ES-I3 (cell line): Measurements from ENCODE around the gene HK1.
"Not testable (repeated sequence)": the region's sequence is repeated elsewhere in the genome, so short reads cannot be mapped to it uniquely, and the experiment has no call there.

Source experiments
- H3K36me3 ChIP-seq: 2 replicates; pipeline ENCODE4 v1.6.1; 2013; ENCODE audit warnings: mild to moderate bottlenecking, low read length, control low read depth, moderate library complexity; ENCODE audit not compliant: insufficient read depth
- H3K4me1 ChIP-seq: 2 replicates; pipeline ENCODE4 v1.6.1; 2013; ENCODE audit warnings: mild to moderate bottlenecking, control low read depth, low read length; ENCODE audit not compliant: insufficient read depth
- H3K9ac ChIP-seq: 2 replicates; pipeline ENCODE4 v1.6.1; 2013; ENCODE audit warnings: low read depth, mild to moderate bottlenecking, low read length, moderate library complexity
- H3K9me3 ChIP-seq: 2 replicates; pipeline ENCODE4 v1.6.1; 2013; ENCODE audit warnings: mild to moderate bottlenecking, low read length, moderate library complexity; ENCODE audit not compliant: control insufficient read depth, insufficient read depth

The HK1 gene

GRCh38 chr10:69246036-69246435 lies 32.3 kb upstream of the HK1 start:
- Histone ChIP-seq H3K9ac (no peak overlapping the region), H3K36me3 (no peaks in the 10 kb centered on the region), H3K4me1 (no peaks in the 10 kb centered on the region), H3K9me3 (no peaks in the 10 kb centered on the region)

DNA sequence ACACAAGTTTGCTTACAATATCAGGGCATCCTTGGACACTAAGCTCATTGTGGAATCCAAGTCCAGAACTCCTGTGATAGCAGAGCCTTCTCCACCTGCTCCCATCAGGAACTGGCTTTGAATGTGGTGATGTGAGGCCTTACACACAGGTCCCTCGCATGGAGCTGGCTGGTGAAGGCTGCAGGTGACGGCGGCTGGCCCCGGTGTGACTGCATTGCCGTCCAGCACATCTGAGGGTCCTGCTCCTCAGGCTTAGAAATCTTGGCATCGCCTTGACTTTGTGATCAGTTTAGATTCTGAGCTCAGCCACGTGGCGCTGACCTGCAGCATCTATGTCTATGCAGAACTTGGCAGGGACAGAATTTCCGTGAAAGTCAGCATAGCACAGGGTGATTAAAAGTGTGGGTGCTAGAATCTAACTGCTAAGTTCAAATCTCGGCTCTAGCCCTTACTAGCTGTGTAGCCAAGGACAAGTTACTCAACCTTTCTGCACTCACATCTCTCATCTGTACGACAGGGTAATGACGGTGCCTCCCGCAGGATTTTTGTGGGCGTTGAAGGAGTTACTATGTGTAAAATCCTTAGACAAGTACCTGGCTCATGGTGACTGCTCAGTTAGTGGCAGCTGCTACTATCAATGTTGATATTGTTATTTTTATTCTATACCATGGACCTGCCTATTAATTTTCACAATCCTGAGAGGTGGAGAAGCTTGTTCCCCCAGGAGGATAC lies 31.5 kb upstream of the HK1 start:
- no peak overlapping the region for H3K9ac ChIP-seq
- H3K4me1 ChIP-seq = no peaks in the 10 kb centered on the region
- H3K36me3 ChIP-seq = no peaks in the 10 kb centered on the region
- H3K9me3 ChIP-seq = no peaks in the 10 kb centered on the region

DNA sequence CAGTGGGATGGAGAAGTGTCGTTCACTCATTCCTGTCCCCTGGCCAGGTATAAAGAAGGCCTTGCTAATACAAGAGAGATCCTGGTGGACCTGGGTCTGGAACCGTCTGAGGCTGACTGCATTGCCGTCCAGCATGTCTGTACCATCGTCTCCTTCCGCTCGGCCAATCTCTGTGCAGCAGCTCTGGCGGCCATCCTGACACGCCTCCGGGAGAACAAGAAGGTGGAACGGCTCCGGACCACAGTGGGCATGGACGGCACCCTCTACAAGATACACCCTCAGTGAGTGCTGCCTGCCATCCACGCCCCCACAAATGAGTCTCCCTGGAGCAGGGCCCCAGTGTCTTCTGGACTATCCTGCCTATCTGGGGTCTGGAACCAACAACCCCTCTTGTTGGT lies 31.0 kb upstream of the HK1 start:
- H3K4me1 ChIP-seq = no peaks in the 10 kb centered on the region
- H3K9ac ChIP-seq = no peak overlapping the region
- no peaks in the 10 kb centered on the region for H3K36me3 ChIP-seq
- H3K9me3 ChIP-seq = no peaks in the 10 kb centered on the region

- Histone ChIP-seq H3K9me3 (no peaks in the 10 kb centered on the region), H3K36me3 (no peaks in the 10 kb centered on the region), H3K4me1 (no peaks in the 10 kb centered on the region), H3K9ac (no peak overlapping the region)
Measured at GRCh38 chr10:69248117-69248730, 30.1 kb upstream of the HK1 start.

- no peaks in the 10 kb centered on the region for H3K36me3 ChIP-seq
Measured at GRCh38 chr10:69250041-69250440, 28.3 kb upstream of the HK1 start.

GRCh38 chr10:69251417-69251816 lies 26.9 kb upstream of the HK1 start:
- H3K36me3 ChIP-seq, H3K9ac ChIP-seq, H3K4me1 ChIP-seq, H3K9me3 ChIP-seq: not testable (repeated sequence)

More at GRCh38 chr10:69250041-69250440, 28.3 kb upstream of the HK1 start:
- Histone ChIP-seq H3K9ac (no peak overlapping the region), H3K9me3 (no peaks in the 10 kb centered on the region), H3K4me1 (no peaks in the 10 kb centered on the region)

DNA sequence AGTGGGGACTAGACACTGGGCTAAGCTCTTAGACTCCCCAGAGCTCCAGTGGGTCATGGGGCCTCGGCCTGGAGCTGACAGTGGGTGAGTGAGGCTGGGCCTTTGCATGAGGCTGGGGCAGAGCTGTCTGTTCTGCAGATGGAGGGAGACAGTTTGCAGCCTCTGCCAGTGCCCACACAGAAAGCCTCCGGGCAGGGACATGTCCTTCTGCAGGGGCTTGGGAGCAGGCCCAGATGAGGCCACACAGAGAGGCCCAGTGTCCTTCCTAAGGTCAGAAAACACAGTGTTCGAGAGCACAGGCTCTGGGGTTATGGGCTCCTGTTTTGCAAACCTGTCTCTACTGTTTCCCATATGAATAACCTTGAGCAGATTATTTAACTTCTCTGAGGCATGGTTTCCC lies 25.1 kb upstream of the HK1 start:
- Histone ChIP-seq H3K36me3 (no peaks in the 10 kb centered on the region), H3K9me3 (no peaks in the 10 kb centered on the region), H3K4me1 (no peaks in the 10 kb centered on the region), H3K9ac (no peak overlapping the region)

DNA sequence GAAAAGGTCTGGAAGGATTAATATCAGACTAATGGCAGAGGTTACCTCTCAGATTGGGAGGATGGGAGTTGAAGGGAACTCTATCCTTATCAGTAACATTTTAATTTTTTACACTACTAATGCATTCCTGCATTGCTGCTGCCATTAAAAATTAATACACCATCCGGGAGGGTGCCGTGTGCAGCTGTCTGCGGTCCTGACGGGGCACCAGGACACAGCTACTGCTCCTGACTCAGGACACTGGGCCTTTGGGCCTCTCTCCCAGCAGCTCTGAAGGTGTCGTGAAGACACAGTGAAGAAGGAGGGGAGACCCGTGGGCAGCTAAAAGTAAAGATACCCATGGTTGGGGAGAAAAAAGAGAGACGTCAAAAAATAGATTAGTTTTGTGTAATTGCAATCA lies 23.4 kb upstream of the HK1 start:
- Histone ChIP-seq H3K36me3 (no peaks in the 10 kb centered on the region), H3K4me1 (no peaks in the 10 kb centered on the region), H3K9me3 (no peaks in the 10 kb centered on the region), H3K9ac (no peak overlapping the region)

DNA sequence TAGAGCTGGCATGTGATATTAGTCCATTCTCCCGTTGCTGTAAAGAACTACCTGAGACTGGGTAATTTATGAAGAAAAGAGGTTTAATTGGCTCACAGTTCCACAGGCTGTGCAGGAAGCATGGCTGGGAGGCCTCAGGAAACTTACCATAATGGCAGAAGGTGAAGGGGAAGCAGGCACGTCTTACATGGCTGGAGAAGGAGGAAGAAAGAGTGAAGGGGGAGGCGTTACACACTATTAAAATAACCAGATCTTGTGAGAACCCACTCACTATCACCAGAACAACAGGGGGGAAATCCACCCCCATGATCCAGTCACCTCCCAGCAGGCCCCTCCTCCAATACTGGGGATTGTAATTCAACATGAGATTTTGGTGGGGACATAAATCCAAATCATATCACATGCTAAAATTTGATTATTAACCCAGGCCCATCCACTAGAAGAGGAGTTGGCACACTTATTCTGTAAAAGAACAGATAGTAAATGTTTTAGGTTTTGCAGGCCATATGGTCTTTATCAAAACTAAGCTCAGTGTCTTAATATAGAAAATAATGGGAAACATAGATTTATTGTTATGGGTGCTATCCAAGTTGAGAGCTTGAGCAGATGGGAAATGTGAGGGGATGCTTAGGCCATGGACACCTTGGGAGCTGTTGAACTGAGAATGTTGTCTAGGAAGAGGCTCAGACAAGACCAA lies 18.6 kb upstream of the HK1 start:
- H3K4me1 ChIP-seq = no peaks in the 10 kb centered on the region
- H3K9ac ChIP-seq = no peak overlapping the region
- H3K36me3 ChIP-seq = no peaks in the 10 kb centered on the region
- no peaks in the 10 kb centered on the region for H3K9me3 ChIP-seq

- Histone ChIP-seq H3K9me3 (no peaks in the 10 kb centered on the region), H3K4me1 (no peaks in the 10 kb centered on the region), H3K36me3 (no peaks in the 10 kb centered on the region), H3K9ac (no peak overlapping the region)
Measured at GRCh38 chr10:69261184-69261583, 17.1 kb upstream of the HK1 start.

GRCh38 chr10:69262292-69262751 lies 16.0 kb upstream of the HK1 start:
- Histone ChIP-seq H3K36me3 (no peaks in the 10 kb centered on the region), H3K9ac (no peak overlapping the region), H3K4me1 (no peaks in the 10 kb centered on the region), H3K9me3 (no peaks in the 10 kb centered on the region)

DNA sequence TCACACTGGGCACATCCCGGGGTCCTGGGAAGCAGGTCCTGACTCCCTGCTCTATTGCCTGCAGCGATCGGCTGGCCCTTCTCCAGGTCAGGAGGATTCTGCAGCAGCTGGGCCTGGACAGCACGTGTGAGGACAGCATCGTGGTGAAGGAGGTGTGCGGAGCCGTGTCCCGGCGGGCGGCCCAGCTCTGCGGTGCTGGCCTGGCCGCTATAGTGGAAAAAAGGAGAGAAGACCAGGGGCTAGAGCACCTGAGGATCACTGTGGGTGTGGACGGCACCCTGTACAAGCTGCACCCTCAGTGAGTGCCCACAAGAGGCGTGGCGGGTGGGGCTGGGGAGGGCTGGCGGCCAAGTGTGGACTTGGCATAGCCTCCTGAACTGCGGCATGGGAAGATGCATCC lies 12.8 kb upstream of the HK1 start:
- H3K36me3 ChIP-seq = no peaks in the 10 kb centered on the region
- H3K9ac ChIP-seq = no peak overlapping the region
- H3K9me3 ChIP-seq = no peaks in the 10 kb centered on the region
- H3K4me1 ChIP-seq = no peaks in the 10 kb centered on the region

- no peak overlapping the region for H3K9ac ChIP-seq
- no peaks in the 10 kb centered on the region for H3K36me3 ChIP-seq
- H3K4me1 ChIP-seq = no peaks in the 10 kb centered on the region
- no peaks in the 10 kb centered on the region; the same call in 1 of the 2 replicates for H3K9me3 ChIP-seq
Measured at GRCh38 chr10:69268761-69269416, 9.4 kb upstream of the HK1 start.

- H3K4me1 ChIP-seq = no peaks in the 10 kb centered on the region
- H3K9ac ChIP-seq = no peak overlapping the region
- no peaks in the 10 kb centered on the region for H3K36me3 ChIP-seq
- H3K9me3 ChIP-seq = no peaks in the 10 kb centered on the region; the same call in 1 of the 2 replicates
Measured at GRCh38 chr10:69269761-69270160, 8.5 kb upstream of the HK1 start.
